H9 (cell line): ENCODE measurements around the gene EPS15. TPM values are rescaled to one million over a fixed set of nuclear protein-coding genes. Genes with fewer than 3 reads are reported as not detected.

Experiments
- DNase-seq: peaks from one replicate; pipeline ENCODE4 v3.0.0-alpha.2; 2017
- H2AFZ ChIP-seq: one replicate; pipeline ENCODE4 v1.6.1; 2013; ENCODE audit warnings: mild to moderate bottlenecking, low read length, control low read depth, moderate library complexity
- H2AK5ac ChIP-seq: 2 replicates; pipeline ENCODE4 v1.6.1; 2013; ENCODE audit warnings: low read length, control low read depth, mixed read lengths; ENCODE audit not compliant: insufficient read length
- H2BK120ac ChIP-seq: one replicate; pipeline ENCODE4 v1.6.1; 2013; ENCODE audit warnings: low read depth, mild to moderate bottlenecking, low read length, control low read depth, inconsistent platforms; ENCODE audit not compliant: poor library complexity, severe bottlenecking
- H2BK12ac ChIP-seq: 2 replicates; pipeline ENCODE4 v1.6.1; 2013; ENCODE audit warnings: low read length, control low read depth, mixed read lengths, low read depth; ENCODE audit not compliant: insufficient read length
- H2BK15ac ChIP-seq: 2 replicates; pipeline ENCODE4 v1.6.1; 2013; ENCODE audit warnings: low read depth, low read length, control low read depth
- H2BK20ac ChIP-seq: one replicate; pipeline ENCODE4 v1.6.1; 2013; ENCODE audit warnings: low read depth, mild to moderate bottlenecking, low read length, control low read depth, inconsistent platforms; ENCODE audit not compliant: poor library complexity, severe bottlenecking
- H2BK5ac ChIP-seq: 2 replicates; pipeline ENCODE4 v1.6.1; 2013; ENCODE audit warnings: low read length, control low read depth, mixed read lengths; ENCODE audit not compliant: insufficient read length
- H3K14ac ChIP-seq: 2 replicates; pipeline ENCODE4 v1.6.1; 2013; ENCODE audit warnings: low read length, control low read depth; ENCODE audit not compliant: insufficient read depth
- H3K18ac ChIP-seq: 2 replicates; pipeline ENCODE4 v1.6.1; 2013; ENCODE audit warnings: low read depth, mild to moderate bottlenecking, mixed read lengths, low read length, control low read depth; ENCODE audit not compliant: insufficient read length
- H3K23ac ChIP-seq: 2 replicates; pipeline ENCODE4 v1.6.1; 2013; ENCODE audit warnings: low read length, control low read depth, mixed read lengths, low read depth; ENCODE audit not compliant: insufficient read length
- H3K23me2 ChIP-seq: 2 replicates; pipeline ENCODE4 v1.6.1; 2013; ENCODE audit warnings: low read depth, mild to moderate bottlenecking, mixed read lengths, low read length, control low read depth; ENCODE audit not compliant: insufficient read length, poor library complexity, severe bottlenecking
- H3K27ac ChIP-seq: 2 replicates; pipeline ENCODE4 v1.5.1; 2013; ENCODE audit warnings: low read length, control low read depth, mixed read lengths, low read depth; ENCODE audit not compliant: insufficient read length
- H3K27me3 ChIP-seq: 2 replicates; pipeline ENCODE4 v1.6.1; 2013; ENCODE audit warnings: low read length, control low read depth, inconsistent platforms; ENCODE audit not compliant: insufficient read depth
- H3K4ac ChIP-seq: 2 replicates; pipeline ENCODE4 v1.6.1; 2013; ENCODE audit warnings: low read depth, mild to moderate bottlenecking, control low read depth, inconsistent platforms, low read length, moderate library complexity
- H3K4me1 ChIP-seq: 2 replicates; pipeline ENCODE4 v1.6.1; 2013; ENCODE audit warnings: low read length, control low read depth, inconsistent platforms; ENCODE audit not compliant: insufficient read depth
- H3K4me2 ChIP-seq: 2 replicates; pipeline ENCODE4 v1.6.1; 2013; ENCODE audit warnings: low read length, control low read depth, mixed read lengths; ENCODE audit not compliant: insufficient read length, insufficient read depth
- H3K56ac ChIP-seq: 2 replicates; pipeline ENCODE4 v1.6.1; 2013; ENCODE audit warnings: low read depth, mild to moderate bottlenecking, mixed read lengths, low read length, control low read depth; ENCODE audit not compliant: insufficient read length
- H3K79me1 ChIP-seq: 2 replicates; pipeline ENCODE4 v1.6.1; 2013; ENCODE audit warnings: low read depth, mild to moderate bottlenecking, moderate library complexity, low read length, control low read depth, inconsistent platforms; ENCODE audit not compliant: insufficient read depth, poor library complexity, severe bottlenecking
- H3K79me2 ChIP-seq: 2 replicates; pipeline ENCODE4 v1.6.1; 2013; ENCODE audit warnings: low read length, control low read depth, inconsistent platforms; ENCODE audit not compliant: insufficient read depth
- H3K9ac ChIP-seq: 2 replicates; pipeline ENCODE4 v1.6.1; 2013; ENCODE audit warnings: low read length, control low read depth, mixed read lengths; ENCODE audit not compliant: insufficient read length; ENCODE audit errors: extremely low read depth
- H3K9me3 ChIP-seq: one replicate; pipeline ENCODE4 v1.6.1; 2013; ENCODE audit warnings: low read depth, low read length, inconsistent platforms; ENCODE audit not compliant: control insufficient read depth
- H3T11ph ChIP-seq: one replicate; pipeline ENCODE4 v1.6.1; 2013; ENCODE audit warnings: mild to moderate bottlenecking, low read length, control low read depth, inconsistent platforms
- H4K20me1 ChIP-seq: one replicate; pipeline ENCODE4 v1.6.1; 2013; ENCODE audit not compliant: control insufficient read depth, insufficient read length, insufficient read depth
- H4K5ac ChIP-seq: 2 replicates; pipeline ENCODE4 v1.6.1; 2013; ENCODE audit warnings: low read depth, mild to moderate bottlenecking, mixed read lengths, low read length, control low read depth; ENCODE audit not compliant: insufficient read length
- H4K8ac ChIP-seq: replicated peaks from 2 replicates; pipeline ENCODE4 v1.6.1; 2013; ENCODE audit warnings: low read length, control low read depth, mixed read lengths, low read depth; ENCODE audit not compliant: insufficient read length
- H4K91ac ChIP-seq: 2 replicates; pipeline ENCODE4 v1.6.1; 2013; ENCODE audit warnings: low read depth, mild to moderate bottlenecking, moderate library complexity, mixed read lengths, low read length, control low read depth; ENCODE audit not compliant: insufficient read length
- H3K27ac Mint-ChIP-seq, 3 experiments: 2 replicates in 2 of 3; 3 replicates in 1 of 3; pipeline ENCODE4 v1.8.0; 2020 to 2021; ENCODE audit warnings: mixed read lengths in 3 of 3, mild to moderate bottlenecking in 1 of 3, moderate library complexity in 1 of 3
- H3K27me3 Mint-ChIP-seq: 2 replicates; pipeline ENCODE4 v1.8.0; 2021; ENCODE audit warnings: low read depth, mild to moderate bottlenecking, moderate library complexity, mixed read lengths
- H3K36me3 Mint-ChIP-seq, 3 experiments: 2 replicates in 2 of 3; 3 replicates in 1 of 3; pipeline ENCODE4 v1.8.0; 2020 to 2021; ENCODE audit warnings: low read depth in 3 of 3, mixed read lengths in 3 of 3; ENCODE audit not compliant: insufficient read depth in 1 of 3
- H3K4me1 Mint-ChIP-seq, 2 experiments: 2 replicates each; pipeline ENCODE4 v1.8.0; 2020; ENCODE audit warnings: mixed read lengths in 2 of 2
- H3K4me3 Mint-ChIP-seq, 2 experiments: 2 replicates in 1 of 2; 3 replicates in 1 of 2; pipeline ENCODE4 v1.8.0; 2020 to 2021; ENCODE audit warnings: mild to moderate bottlenecking in 2 of 2, mixed read lengths in 2 of 2, moderate library complexity in 1 of 2
- H3K9me3 Mint-ChIP-seq, 2 experiments: 2 replicates in 1 of 2; 3 replicates in 1 of 2; pipeline ENCODE4 v1.8.0; 2020; ENCODE audit warnings: mild to moderate bottlenecking in 2 of 2, mixed read lengths in 2 of 2, moderate library complexity in 1 of 2
- CTCF ChIP-seq: fragments of 200-600 bp; sonication (generic); conservative IDR thresholded peaks from 3 replicates; pipeline ENCODE4 v1.8.0; 2021; ENCODE audit warnings: antibody characterized with exemption, mild to moderate bottlenecking
- WGBS: extraction: QIAGEN DNeasy Blood & Tissue Kit; methylation state at CpG from one replicate; pipeline ENCODE4 v1.1.7; 2013; ENCODE audit warnings: missing lambda C conversion rate, low lambda C conversion rate, mixed read lengths; ENCODE audit not compliant: insufficient read length; ENCODE audit errors: extremely low coverage; 5-methylcytosine and 5-hydroxymethylcytosine counted together
- total RNA-seq: library from RNA; stranded (reverse); gene quantifications from 2 replicates; pipeline ENCODE4 v1.2.1, GENCODE V29; 2021

Gene EPS15
- total RNA-seq, 1 experiment from 2014 or later: 44.1 TPM

GRCh38 chr1:51425273-51425672 lies 93.8 kb downstream of the EPS15 start:
- no peak overlapping the region for H3K4me2 ChIP-seq
- H3K36me3 Mint-ChIP-seq: peaks cover 0 to 7% (median 2%) of the 10 kb centered on the region in 3 experiments; a peak in 5 of 7 replicates
- H3K9me3 ChIP-seq: no peaks in the 10 kb centered on the region
- H3K4me1 ChIP-seq: peaks cover 2% of the 10 kb centered on the region; the same call in 1 of the 2 replicates
- H3K9me3 Mint-ChIP-seq: no peaks in the 10 kb centered on the region
- no peaks in the 10 kb centered on the region for H4K20me1 ChIP-seq
- no peak overlapping the region for H3T11ph ChIP-seq
- no peak overlapping the region for H3K23ac ChIP-seq
- peaks cover 27 to 33% of the 10 kb centered on the region in 2 experiments for H3K4me1 Mint-ChIP-seq
- no peak overlapping the region for H3K18ac ChIP-seq
- H2AK5ac ChIP-seq: no peak overlapping the region
- no peak overlapping the region for H3K4me3 Mint-ChIP-seq
- no peak overlapping the region for H3K27ac Mint-ChIP-seq
- no peaks in the 10 kb centered on the region for H3K79me2 ChIP-seq
- H3K79me1 ChIP-seq: no peaks in the 10 kb centered on the region
- no peak overlapping the region for H4K5ac ChIP-seq
- no peak overlapping the region for H3K56ac ChIP-seq
- no peak overlapping the region for H3K9ac ChIP-seq
- no peak overlapping the region for H2AFZ ChIP-seq
- H3K27ac ChIP-seq: no peak overlapping the region
- DNase-seq: no peak
- WGBS: no CpG with 5 or more reads among the region's 1 CpG
- H2BK5ac ChIP-seq: no peak overlapping the region
- no peak for TF ChIP-seq CTCF
- H3K27me3 ChIP-seq: no peaks in the 10 kb centered on the region
- H2BK20ac ChIP-seq: no peak overlapping the region
- no peak overlapping the region for H3K14ac ChIP-seq
- H2BK120ac ChIP-seq: no peak overlapping the region
- no peak overlapping the region for H3K4ac ChIP-seq
- H3K27me3 Mint-ChIP-seq: no peaks in the 10 kb centered on the region
- no peaks in the 10 kb centered on the region for H3K23me2 ChIP-seq
- no peak overlapping the region for H4K91ac ChIP-seq
- no peak overlapping the region for H2BK15ac ChIP-seq
- no peak overlapping the region for H2BK12ac ChIP-seq
- H4K8ac ChIP-seq: no peak overlapping the region
